HepG2 (cell line): Measurements from ENCODE around the gene TTLL10. TPM values are rescaled to one million over a fixed set of nuclear protein-coding genes. Genes with fewer than 3 reads are reported as not detected.

Experiments
- ATAC-seq: fragments of 200-7000 bp; cut with Tn5 transposase; 3 replicates; pipeline ENCODE4 v1.9.1; 2020; ENCODE audit warnings: mild to moderate bottlenecking, moderate library complexity
- BruUV-seq: library from RNA; stranded (reverse); fragments of 400-500 nt; replicated peaks from 2 replicates; lab custom pipeline; 2021; lab: Mats Ljungman, UMichigan
- CTCF ChIA-PET: fragments of 300-600 bp; formaldehyde crosslinking; extraction: SDS; loops from one replicate; lab custom pipeline; 2021; ENCODE audit warnings: low total read pairs, inconsistent platforms, low intra/inter-chr PET ratio; lab: Yijun Ruan, JAX
- POLR2A ChIA-PET: fragments of 350-600 bp; sonication (Branson Sonifier 250); formaldehyde crosslinking; loops from one replicate; lab custom pipeline; 2020; ENCODE audit warnings: antibody characterized with exemption, inconsistent platforms; lab: Yijun Ruan, JAX
- DNase-seq: peaks from one replicate; pipeline ENCODE4 v3.0.0-alpha.2; 2015; ENCODE audit warnings: low spot score
- FAIRE-seq: peaks from 3 replicates; lab custom pipeline; 2011; peaks lifted over from hg19 to GRCh38; lab: Jason Lieb, UNC
- H2AFZ ChIP-seq: one replicate; pipeline ENCODE4 v1.6.1; 2011; ENCODE audit warnings: low read length, inconsistent platforms
- H3K27ac ChIP-seq: fragments of 300-600 bp; 3 replicates; pipeline ENCODE4 v1.8.0; 2011; ENCODE audit warnings: mixed run types, mild to moderate bottlenecking, mixed read lengths, low read length, inconsistent platforms; ENCODE audit not compliant: insufficient read depth; ENCODE audit errors: extremely low read length
- H3K27me3 ChIP-seq, 2 experiments: fragments of 200-600 bp in 1 of 2; 2 replicates in 1 of 2; 3 replicates in 1 of 2; pipeline versions ENCODE4 v1.6.0 to v1.8.0; 2011; ENCODE audit warnings: low read length in 2 of 2, mild to moderate bottlenecking in 2 of 2, moderate library complexity in 2 of 2, inconsistent platforms in 1 of 2; ENCODE audit not compliant: insufficient read depth in 2 of 2, control insufficient read depth in 1 of 2
- H3K36me3 ChIP-seq, 2 experiments: fragments of 200-600 bp in 1 of 2; replicated peaks in 1 of 2; 2 replicates in 1 of 2; 3 replicates in 1 of 2; pipeline versions ENCODE4 v1.5.1 to v1.8.0; 2011; ENCODE audit warnings: low read length in 2 of 2, inconsistent platforms in 1 of 2; ENCODE audit not compliant: insufficient read depth in 2 of 2, control insufficient read depth in 1 of 2
- H3K4me1 ChIP-seq: 2 replicates; pipeline ENCODE4 v1.5.1; 2012; ENCODE audit warnings: low read length, inconsistent platforms; ENCODE audit not compliant: insufficient read depth
- H3K4me2 ChIP-seq: 2 replicates; pipeline ENCODE4 v1.6.0; 2011; ENCODE audit warnings: low read depth, low read length, inconsistent platforms
- H3K4me3 ChIP-seq, 3 experiments: fragments of 200-600 bp in 1 of 3; sonication (generic), shearing (Covaris generic) in 1 of 3; replicated peaks in 1 of 3; 2 replicates each; pipeline ENCODE4 v1.5.1; 2011 to 2016; ENCODE audit warnings: low read length in 3 of 3, inconsistent platforms in 2 of 3, low read depth in 2 of 3, mild to moderate bottlenecking in 2 of 3, control low read depth in 1 of 3, mixed read lengths in 1 of 3; ENCODE audit not compliant: insufficient read depth in 1 of 3
- H3K79me2 ChIP-seq: one replicate; pipeline ENCODE4 v1.6.1; 2011; ENCODE audit warnings: low read length, inconsistent platforms; ENCODE audit not compliant: insufficient read depth
- H3K9ac ChIP-seq: 2 replicates; pipeline ENCODE4 v1.6.0; 2011; ENCODE audit warnings: mild to moderate bottlenecking, low read depth, low read length, inconsistent platforms; ENCODE audit not compliant: insufficient read depth
- H3K9me3 ChIP-seq: 2 replicates; pipeline ENCODE4 v1.5.1; 2012; ENCODE audit warnings: mild to moderate bottlenecking, low read length
- H4K20me1 ChIP-seq: 2 replicates; pipeline ENCODE4 v1.6.0; 2011; ENCODE audit warnings: inconsistent platforms, mild to moderate bottlenecking, low read length, moderate library complexity; ENCODE audit not compliant: insufficient read depth
- ARID5B ChIP-seq: IDR thresholded peaks from 2 replicates; pipeline ENCODE4 v1.4.0; 2020; ENCODE audit warnings: mild to moderate bottlenecking, missing genetic modification reagents
- LCORL ChIP-seq, 2 experiments: fragments of 450-650 bp in 1 of 2; sonication (generic) in 1 of 2; formaldehyde crosslinking in 1 of 2; IDR thresholded peaks; 2 replicates each; pipeline versions ENCODE4 v1.5.0 to v1.6.1; 2017 to 2020; ENCODE audit warnings: antibody characterized with exemption in 1 of 2, missing genetic modification reagents in 1 of 2
- MTF2 ChIP-seq: sonication (generic); formaldehyde crosslinking; IDR thresholded peaks from 2 replicates; pipeline ENCODE4 v1.5.0; 2020; ENCODE audit warnings: missing genetic modification reagents, borderline replicate concordance
- SUZ12 ChIP-seq: fragments of 150-350 bp; IDR thresholded peaks from 2 replicates; pipeline ENCODE4 v1.6.1; 2014; ENCODE audit warnings: low read depth, low read length
- TFDP2 ChIP-seq: sonication (generic); formaldehyde crosslinking; IDR thresholded peaks from 2 replicates; pipeline ENCODE4 v1.4.0; 2020; ENCODE audit warnings: missing genetic modification reagents
- ZNF230 ChIP-seq: sonication (generic); formaldehyde crosslinking; IDR thresholded peaks from 2 replicates; pipeline ENCODE4 v1.4.0; 2020; ENCODE audit warnings: mild to moderate bottlenecking, missing genetic modification reagents
- ZNF770 ChIP-seq: sonication (generic); formaldehyde crosslinking; IDR thresholded peaks from 2 replicates; pipeline ENCODE4 v1.5.0; 2020; ENCODE audit warnings: mild to moderate bottlenecking, missing genetic modification reagents
- ZNF83 ChIP-seq: sonication (generic); formaldehyde crosslinking; IDR thresholded peaks from 2 replicates; pipeline ENCODE4 v1.4.0; 2020; ENCODE audit warnings: missing genetic modification reagents, mild to moderate bottlenecking, borderline replicate concordance
- WGBS: methylation state at CpG from one replicate; pipeline ENCODE4 v1.1.6; 2017; ENCODE audit warnings: low lambda C conversion rate; 5-methylcytosine and 5-hydroxymethylcytosine counted together
- in situ Hi-C: cut with HindIII; loops from 2 replicates; pipeline ENCODE4 v1.10.0; 2017; ENCODE audit warnings: low pct_unique_long_range_greater_than_20kb; ENCODE audit not compliant: extremely low pct_ligation_motif_present
- intact Hi-C: fragments of 100-400 bp; cut with micrococcal nuclease; formaldehyde crosslinking; loops from one replicate; pipeline ENCODE4 v1.10.0; 2022; ENCODE audit not compliant: unreplicated experiment
- polyA plus RNA-seq, 8 experiments: library from polyadenylated mRNA; depleted of rRNA in 3 of 8; stranded (reverse) in 7 of 8; unstranded in 1 of 8; fragments of >200 nt; fragmentation: Illumina TruSeq in 4 of 8; extraction: Trizol in 4 of 8; gene quantifications; 2 replicates each; pipeline versions ENCODE4 v1.2.1 to v1.2.3, GENCODE V29; 2011 to 2016; ENCODE audit warnings: low read depth in 4 of 8, missing spikeins in 1 of 8, mixed read lengths in 1 of 8; ENCODE audit not compliant: insufficient read depth in 1 of 8
- total RNA-seq, 5 experiments: library from RNA; depleted of rRNA; stranded (reverse); fragments of >200 nt; fragmentation: Illumina TruSeq; extraction: Trizol; gene quantifications; 2 replicates each; pipeline ENCODE4 v1.2.3, GENCODE V29; 2016; ENCODE audit warnings: low read depth in 1 of 5

Gene TTLL10
- total and polyA plus RNA-seq, 2 of the 13 experiments (the other 11 are each of a cell fraction or from before 2014, with no cell fraction given) = not detected

GRCh38 chr1:1204425-1204920 lies 30.8 kb downstream of the TTLL10 start:
- in situ Hi-C loops = no loop called here
- ATAC-seq (no peak), FAIRE-seq (no peak), DNase-seq (no peak)
- Histone ChIP-seq H2AFZ (no peak overlapping the region), H4K20me1 (no peaks in the 10 kb centered on the region), H3K4me3 (no peak overlapping the region), H3K27ac (no peak overlapping the region), H3K9me3 (no peaks in the 10 kb centered on the region), H3K79me2 (no peaks in the 10 kb centered on the region), H3K36me3 (no peaks in the 10 kb centered on the region), H3K4me1 (peaks cover 15% of the 10 kb centered on the region), H3K27me3 (peaks cover 21 to 71% of the 10 kb centered on the region in 2 experiments; a peak in 4 of 5 replicates), H3K4me2 (no peak overlapping the region), H3K9ac (no peak overlapping the region)
- ChIA-PET POLR2A (no interaction called here), CTCF (no interaction called here)
- intact Hi-C loops = no loop called here
- 28% methylated on average over 7 of the region's 8 CpGs for WGBS
- no TSS peak for BruUV-seq
- TF ChIP-seq SUZ12 = no peak
- TF ChIP-seq ZNF230 (CRISPR knock-in tag) = no peak

GRCh38 chr1:1204998-1205768 lies 31.5 kb downstream of the TTLL10 start:
- H3K9ac ChIP-seq = no peak overlapping the region
- POLR2A ChIA-PET = no interaction called here
- intact Hi-C loops = no loop called here
- DNase-seq (no peak), FAIRE-seq (no peak), ATAC-seq (peak; percentile 5; the same call in 2 of the 3 replicates)
- BruUV-seq = no TSS peak
- in situ Hi-C loops = no loop called here
- H3K79me2 ChIP-seq = no peaks in the 10 kb centered on the region
- WGBS = no CpG with 5 or more reads among the region's 19 CpGs
- H3K4me1 ChIP-seq = peaks cover 7% of the 10 kb centered on the region
- H3K36me3 ChIP-seq = no peaks in the 10 kb centered on the region
- no peak overlapping the region for H3K4me3 ChIP-seq
- no peaks in the 10 kb centered on the region for H3K9me3 ChIP-seq
- H3K27me3 ChIP-seq = peaks cover 19 to 71% of the 10 kb centered on the region in 2 experiments; a peak in 4 of 5 replicates
- CTCF ChIA-PET = no interaction called here
- no peak overlapping the region for H3K27ac ChIP-seq
- H4K20me1 ChIP-seq = no peaks in the 10 kb centered on the region
- no peak overlapping the region for H2AFZ ChIP-seq
- H3K4me2 ChIP-seq = no peak overlapping the region
- TF ChIP-seq LCORL (IDR thresholded peaks at IDR 0.05) (no peak), LCORL (CRISPR knock-in tag; IDR thresholded peaks at IDR 0.05) (no peak), ZNF83 (CRISPR knock-in tag) (no peak), ZNF770 (CRISPR knock-in tag) (no peak), MTF2 (CRISPR knock-in tag) (no peak), ARID5B (CRISPR knock-in tag) (no peak), TFDP2 (CRISPR knock-in tag) (no peak)
